COLO668 (cell line): ENCODE measurements around the gene AXL.
"Not testable (repeated sequence)": the region's sequence is repeated elsewhere in the genome, so short reads cannot be mapped to it uniquely, and the experiment has no call there.

Experiments used
- DNase-seq: peaks from one replicate; lab custom pipeline; 2025; ENCODE audit not compliant: unreplicated experiment; lab: John Stamatoyannopoulos, UW

AXL gene

DNA sequence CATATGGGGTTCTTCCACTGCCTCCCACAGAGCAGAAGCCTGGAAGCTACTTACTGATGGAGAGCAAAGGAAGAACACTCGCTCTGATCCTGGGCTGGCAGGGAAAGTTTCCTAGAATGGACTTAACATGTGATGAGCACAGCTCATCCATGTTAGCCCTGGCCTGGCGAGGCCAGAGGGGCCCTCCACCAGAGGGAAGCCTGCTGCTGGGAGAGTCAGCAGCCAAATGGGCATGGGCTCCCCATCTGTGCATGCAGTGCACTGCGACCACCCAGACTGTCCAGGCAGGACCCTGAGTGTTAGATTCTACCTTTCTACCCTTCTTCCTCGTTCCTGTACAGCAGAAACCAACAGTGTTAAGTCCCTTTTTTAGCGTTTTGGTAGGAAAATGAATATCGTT lies 54.1 kb downstream of the AXL start:
- no peak for DNase-seq

DNA sequence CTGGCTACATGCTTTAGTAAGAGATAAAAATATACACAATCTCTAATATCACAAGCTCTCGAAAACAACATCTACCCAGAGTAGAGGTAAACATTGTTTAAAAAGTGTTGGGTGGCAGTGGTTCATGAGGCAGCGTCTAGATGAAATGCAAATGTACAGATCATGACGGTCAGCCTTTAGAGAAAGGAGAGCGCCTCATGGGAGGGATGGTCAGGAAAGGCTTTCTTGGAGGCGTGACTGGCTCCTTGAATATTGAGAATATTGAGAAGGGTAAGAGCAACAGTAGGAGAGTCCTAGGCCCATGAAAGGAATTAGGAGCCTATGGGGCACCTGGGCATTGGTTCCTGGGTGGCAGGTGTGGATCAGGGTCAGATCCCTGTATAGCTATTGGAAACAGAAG lies 55.8 kb downstream of the AXL start:
- DNase-seq = no peak

DNA sequence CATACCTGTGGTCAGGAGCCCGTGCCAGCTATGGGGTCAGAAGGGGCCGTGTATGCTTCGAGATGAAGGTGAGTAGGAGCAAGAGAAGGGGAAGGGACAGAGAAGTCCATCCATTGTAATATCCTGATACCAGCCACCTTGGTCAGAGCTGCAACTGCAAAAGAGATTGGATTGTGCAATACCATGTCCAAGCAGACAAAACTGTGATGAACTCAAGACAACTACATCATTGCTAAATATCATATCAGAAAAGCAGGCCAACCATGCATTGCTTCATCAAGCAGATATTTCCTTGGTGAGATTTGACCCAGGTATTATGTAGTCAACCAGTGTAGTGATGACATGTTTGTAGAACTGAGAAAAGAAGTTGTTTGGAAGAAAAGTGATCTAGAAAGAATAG lies 57.2 kb downstream of the AXL start:
- no peak for DNase-seq

DNA sequence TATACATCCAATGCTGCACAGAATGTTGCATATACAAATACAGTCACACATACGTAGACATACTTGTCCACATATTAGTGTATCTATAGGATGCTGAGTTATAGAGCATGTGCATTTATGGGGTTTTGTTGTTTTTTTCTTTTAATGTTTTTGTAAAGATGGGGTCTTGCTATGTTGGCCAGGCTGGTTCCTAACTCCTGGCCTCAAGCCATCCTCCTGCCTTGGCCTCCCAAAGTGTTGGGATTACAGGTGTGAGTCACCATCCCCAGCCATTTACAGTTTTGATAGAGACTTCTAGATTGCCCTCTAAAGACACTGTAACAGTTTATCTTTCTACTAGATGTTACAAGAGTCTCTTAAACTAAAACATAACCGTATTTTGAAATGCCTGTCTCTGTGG lies 59.5 kb downstream of the AXL start:
- no peak for DNase-seq

DNA sequence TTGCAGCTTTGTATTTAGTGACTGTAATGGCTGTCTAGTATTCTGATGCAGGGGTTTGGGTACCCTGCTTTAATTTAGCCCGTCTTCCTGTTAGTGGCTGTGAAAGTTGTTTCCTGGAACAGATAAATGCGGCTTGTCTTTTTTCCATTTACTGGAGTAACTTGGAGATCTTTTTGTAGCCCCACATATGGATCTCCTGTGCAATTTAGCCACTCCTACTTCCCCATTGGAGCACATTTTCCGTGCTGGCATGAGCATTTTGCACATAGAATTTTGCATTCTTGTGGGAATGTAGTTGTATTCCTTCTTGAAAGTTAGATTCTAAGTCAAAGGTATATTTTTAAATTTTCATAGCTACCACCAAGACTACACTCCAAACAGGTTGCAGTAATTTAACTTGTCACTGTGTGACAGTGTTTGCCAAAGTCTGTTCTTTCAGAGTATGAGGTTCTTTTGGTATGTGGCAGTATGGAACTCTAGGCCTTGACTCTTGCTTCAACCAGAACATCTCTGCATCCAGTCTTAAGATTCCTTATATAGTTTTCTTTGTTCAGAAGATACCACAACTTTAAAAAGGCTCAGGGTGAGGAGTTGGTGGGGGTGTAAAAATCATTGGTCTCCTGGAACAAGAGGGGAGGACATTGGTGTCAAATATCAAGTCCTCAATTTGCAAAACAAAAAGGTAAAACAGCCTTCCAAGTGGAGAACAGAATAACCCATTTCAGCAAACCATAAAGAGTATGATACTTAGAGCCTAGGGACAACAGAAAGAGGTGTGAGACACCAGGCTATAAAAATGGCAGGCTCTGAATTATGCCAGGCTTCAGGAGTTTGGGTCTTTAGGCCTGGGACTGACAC lies 69.9 kb downstream of the AXL start:
- no peak for DNase-seq

DNA sequence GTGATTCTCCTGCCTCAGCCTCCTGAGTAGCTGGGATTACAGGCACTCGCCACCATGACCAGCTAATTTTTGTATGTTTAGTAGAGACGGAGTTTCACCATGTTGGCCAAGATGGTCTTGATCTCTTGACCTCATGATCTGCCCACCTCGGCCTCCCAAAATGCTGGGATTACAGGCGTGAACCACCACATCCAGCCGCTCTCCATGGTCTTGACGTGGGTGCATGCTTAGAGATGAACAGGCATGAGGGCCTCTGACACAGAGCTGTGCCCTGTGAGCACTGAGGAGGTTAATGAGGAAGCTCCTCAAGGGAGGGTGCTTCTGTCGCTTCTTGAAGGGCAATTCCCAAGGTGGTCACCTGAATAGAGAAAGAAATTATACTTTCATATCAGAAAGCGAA lies 70.8 kb downstream of the AXL start:
- not testable (repeated sequence) for DNase-seq

DNA sequence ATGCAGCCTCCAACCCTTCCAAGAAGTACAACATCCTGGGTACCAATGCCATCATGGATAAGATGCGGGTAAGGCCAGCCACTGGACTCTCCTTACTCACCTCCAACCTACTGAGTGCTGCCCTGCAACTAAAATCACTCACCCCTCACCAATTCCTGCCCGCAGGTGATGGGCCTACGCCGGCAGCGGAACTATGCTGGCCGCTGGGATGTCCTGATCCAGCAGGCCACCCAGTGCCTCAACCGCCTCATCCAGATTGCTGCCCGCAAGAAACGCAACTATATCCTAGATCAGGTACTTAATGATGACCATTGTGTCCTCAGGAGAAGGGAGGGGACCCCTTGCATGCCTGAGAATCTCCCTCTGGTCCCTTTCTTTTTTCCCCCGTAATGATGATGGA lies 75.4 kb downstream of the AXL start:
- no peak for DNase-seq

DNA sequence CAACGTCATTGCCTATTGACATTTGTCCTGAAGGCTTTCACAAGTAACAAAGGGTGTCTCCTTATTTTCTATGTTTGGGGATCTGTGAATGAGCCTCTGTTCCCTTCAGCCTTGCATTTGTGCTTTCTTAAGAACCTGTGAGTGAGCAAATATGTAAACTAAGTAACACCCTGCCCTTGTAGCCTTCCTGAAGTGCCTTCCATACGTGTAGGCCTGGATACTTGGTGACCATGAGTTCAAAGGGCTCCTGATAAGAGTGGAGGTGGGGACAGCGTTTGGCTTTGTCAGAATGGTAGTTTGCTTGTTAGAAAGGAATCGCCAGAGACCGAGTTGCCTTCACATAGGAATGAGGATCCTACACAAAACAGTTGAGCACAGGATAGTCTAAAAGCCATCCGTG lies 76.5 kb downstream of the AXL start:
- no peak for DNase-seq

DNA sequence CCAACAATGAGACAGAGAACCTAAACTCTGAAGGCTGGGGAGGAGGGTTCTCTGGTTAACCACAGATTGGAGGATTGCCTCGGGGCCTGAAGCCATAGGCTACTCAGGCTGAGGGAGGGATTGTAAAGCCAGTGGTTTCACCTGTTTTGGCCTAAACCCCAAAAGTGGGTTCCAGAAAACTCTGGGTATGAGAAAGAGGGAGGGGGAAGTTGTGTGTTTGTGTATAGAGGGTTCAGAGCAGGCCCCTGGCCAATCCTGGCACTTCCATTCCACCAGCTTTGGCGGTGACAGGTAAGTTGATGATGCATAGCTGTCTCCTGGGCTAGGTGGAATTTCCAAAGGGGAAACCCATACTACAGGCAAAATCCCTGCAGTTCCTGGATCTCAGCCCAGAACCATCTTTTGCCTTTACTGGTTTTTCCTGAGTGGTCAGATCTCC lies 77.4 kb downstream of the AXL start:
- DNase-seq = no peak

DNA sequence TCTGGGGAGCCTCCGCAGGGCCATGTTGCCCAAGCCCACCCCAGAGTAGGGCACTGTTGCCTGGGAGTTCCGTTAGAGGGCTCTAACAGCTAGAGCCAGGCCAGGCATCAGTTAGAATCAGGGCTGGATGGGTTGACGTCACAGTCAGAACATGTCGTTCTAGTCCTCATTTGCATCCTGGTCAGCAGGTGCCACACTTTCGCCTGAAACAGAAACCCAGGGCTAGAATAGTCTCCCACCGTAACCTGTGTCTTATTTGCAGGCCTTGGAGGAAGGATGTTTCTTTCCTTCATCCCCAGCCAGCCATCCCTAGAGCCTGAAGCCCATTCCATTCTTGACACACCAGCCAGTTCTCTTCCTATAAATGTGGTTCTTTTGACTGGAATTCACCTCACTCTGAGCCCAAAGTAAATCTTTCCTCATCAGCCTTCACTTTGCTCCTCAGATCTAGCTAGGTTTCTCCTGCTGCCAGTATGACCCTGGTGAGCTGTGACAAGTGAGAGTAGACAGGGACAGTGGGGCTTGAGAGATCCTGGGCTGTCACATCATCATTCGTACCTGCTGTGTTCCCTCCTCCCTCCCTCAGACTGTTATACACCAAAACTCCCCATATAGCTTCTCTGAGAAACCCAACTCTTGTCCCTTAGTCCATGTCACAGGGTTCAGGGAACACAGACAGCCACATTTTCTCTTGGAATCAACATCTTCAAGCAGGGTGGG lies 78.8 kb downstream of the AXL start:
- DNase-seq = no peak

DNA sequence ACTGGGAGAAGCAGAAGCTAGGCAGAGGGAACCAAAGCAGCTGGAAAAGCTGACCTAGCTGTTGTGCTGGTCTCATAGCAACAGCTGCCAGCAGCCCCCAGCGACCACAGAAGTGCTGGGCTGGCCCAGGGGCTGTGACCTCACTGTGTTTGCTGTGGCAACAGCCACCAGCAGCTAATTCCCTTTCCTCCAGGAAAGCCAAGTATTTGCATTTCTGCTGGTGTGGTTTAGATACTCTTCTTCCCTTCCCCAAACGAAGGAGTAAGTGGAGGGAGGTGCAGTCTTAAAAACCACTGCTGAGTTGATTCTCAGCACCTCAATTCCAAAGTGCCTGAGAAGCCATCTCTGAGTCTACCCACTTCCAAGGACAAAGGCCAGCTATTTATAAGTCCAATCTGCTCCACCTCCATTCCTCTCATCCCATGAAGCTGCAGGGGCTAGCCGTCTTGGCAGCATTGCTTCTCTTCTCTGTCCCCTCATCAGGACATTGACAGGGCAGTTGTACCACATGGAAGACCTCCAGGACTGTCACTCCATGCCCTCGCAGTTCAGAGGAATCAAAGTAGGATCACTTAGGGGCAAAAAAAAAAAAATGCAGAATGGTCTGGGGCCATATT lies 79.4 kb downstream of the AXL start:
- DNase-seq = peak; percentile 44

DNA sequence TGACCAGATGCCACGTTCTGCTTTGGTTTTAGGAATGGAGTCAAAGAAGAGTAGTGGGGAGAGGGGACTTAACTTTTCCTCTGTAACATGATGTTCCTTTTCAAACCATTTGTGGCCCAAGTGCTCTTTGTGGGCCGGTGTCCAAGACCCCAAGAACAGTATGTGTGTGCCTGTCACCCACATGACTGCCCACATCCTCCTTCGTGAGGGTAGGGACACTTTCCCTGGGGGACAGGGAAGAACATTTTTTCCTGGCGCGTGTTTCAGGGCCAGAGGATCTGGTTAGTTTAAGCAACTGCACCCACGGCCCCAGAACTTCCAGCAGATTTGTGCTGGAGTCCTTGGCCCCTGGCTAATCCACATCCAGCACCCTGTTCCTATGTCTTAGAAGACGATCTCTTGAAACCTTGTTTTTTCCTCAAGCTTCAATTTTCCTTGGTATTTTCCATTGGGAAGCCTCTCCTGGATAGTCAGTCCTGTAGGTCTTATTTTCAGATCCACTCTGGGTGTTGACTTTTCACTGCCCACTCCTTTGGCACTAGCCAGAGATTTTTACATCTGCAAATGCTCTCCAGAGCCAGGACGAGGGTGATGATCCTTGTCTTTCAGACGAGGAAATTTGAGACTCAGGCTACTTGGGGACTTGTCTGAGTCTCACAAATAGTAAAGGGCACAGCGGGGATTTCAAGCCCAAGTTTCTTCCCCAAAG lies 80.2 kb downstream of the AXL start:
- DNase-seq = no peak

DNA sequence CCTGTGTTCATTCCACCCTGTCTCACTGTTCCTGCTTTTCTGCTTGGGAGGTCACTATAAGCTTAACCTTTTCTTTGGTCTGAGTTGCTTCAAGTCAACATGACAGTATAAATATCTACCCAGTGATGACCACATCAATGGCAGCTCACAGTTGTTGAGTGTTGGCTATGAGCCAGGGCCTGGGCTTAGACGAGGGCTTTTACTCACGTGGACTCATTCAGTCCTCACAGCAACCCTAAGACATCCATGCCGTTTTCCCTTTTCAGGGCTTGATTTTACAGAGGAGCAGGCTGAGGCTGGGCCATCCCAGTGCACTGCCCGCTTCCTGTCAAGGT lies 80.7 kb downstream of the AXL start:
- DNase-seq = peak; percentile 21

DNA sequence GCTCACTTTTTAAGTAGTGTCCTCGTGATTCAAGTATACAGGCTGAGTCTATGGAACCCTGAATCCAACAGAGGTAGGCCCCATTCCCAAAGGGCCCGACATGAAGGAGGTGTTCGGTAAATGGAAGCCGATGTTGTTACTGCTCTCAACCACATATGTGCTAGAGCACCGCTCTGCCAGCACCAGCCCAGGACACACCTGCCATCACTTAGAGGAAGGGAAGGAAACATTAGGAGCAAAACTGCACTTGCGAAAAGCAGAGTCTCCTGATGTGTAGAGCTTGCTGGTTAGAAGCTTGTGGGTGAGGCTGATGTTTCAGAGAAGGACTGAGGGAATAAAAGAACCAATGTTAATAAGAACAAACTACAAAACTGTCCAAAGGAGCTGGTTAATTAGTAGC lies 81.5 kb downstream of the AXL start:
- no peak for DNase-seq

DNA sequence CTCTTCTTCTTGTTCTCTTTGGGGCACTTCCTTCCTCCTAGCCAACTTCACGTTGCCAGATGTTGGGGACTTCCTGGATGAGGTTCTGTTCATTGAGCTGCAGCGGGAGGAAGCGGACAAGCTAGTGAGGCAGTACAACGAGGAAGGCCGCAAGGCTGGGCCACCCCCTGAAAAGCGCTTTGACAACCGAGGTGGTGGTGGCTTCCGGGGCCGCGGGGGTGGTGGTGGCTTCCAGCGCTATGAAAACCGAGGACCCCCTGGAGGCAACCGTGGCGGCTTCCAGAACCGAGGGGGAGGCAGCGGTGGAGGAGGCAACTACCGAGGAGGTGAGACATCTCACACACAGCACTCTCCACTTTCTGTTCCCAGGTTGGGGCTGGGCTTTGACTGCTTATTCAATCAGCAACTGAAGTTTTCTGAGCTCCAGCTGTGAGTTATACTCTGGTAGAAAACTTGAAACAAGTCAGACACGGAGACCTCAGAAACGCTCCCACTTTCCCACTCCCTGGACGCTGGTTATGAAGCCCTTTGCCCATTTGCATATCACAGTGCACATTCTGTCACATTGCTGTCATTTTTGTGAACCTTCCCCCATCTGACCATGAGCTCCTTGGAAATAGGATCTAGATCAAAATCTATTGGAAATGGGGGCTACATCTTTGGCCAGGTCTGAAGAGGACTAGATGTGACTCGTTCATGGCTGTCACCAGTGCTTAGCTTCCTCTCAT lies 83.8 kb downstream of the AXL start:
- no peak for DNase-seq

DNA sequence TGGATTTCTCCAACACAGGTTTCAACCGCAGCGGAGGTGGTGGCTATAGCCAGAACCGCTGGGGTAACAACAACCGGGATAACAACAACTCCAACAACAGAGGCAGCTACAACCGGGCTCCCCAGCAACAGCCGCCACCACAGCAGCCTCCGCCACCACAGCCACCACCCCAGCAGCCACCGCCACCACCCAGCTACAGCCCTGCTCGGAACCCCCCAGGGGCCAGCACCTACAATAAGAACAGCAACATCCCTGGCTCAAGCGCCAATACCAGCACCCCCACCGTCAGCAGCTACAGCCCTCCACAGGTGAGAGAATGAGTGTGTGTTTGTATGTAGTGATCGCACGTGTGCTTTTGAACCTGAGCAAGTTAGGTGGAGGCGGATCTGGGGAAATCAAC lies 84.9 kb downstream of the AXL start:
- no peak for DNase-seq

DNA sequence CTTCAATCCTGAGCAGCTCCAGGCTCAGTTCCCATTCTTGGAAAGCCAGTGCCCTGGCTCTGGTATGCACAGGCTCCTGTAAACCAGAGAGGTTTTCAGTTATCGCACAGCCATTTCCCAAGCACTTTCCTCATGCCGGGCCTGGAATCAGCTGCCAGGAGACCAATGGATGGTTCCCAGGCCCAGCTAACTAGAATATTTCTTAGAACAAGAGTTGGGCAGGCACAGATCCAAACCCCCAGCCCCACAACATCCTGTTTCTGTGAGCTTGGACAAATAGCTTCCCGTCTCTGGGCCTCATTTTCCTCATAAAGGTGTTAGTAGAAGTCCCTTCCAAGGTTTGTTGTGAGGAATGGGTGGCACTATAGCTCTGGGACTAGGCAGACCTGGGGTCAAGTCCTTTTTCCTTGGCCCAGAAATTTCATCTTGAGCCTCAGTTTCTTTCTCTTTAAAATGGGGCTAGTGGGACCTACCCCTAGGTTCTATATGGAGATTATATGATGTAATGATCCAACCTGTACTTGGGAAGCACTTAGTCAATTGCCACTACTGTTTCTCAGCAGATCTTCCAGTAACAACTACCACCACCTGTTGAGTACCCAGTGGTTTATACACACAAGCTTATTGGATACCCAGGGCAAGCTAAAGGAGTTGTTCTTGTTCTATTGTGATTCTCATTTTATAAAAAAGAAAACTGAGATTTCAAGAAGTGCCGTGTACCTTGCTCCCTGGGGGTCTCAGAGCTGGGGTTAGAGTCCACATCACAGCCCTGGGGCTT lies 85.9 kb downstream of the AXL start:
- DNase-seq = no peak

DNA sequence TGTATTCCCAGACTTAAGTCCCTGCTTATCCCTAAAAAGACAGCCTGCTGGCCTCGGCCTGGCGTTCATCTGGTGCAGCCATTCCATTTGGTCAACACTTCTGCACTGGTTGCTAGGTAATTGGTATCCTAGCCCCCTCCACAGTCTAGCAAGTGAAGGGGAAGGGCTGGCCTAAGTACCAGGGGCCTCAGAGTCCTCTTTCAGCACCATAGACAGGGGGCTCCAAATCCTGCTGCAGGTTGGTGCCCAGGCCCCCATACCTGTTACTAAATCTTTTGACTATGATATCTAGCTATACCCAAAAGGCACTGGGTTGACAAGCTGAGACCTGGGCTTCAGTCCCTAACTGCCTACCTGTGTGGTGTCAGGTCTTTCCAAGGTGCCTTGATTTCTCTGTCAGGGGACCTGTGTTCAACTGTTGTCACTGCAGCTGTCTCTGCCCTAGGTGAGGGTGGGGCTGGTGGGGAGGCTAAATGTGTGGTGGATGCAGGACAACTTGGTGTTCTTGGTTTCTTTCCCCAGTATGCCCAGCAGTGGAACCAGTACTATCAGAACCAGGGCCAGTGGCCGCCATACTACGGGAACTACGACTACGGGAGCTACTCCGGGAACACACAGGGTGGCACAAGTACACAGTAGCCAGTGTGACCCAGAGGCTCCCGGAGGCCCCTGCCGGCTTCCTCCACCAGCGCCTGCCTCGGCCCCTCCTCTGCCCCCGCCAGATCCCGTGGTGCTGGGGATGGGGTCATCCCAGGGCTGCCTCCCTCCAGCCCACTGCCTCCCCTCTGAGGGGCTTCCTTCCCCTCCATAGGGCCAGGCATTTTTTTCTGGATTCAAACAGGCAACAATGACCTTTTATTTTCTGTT lies 87.1 kb downstream of the AXL start:
- no peak for DNase-seq
